Lower lobe of right lung (tissue), 2 donors: Measurements from ENCODE around the gene QSOX2. TPM values are rescaled to one million over a fixed set of nuclear protein-coding genes. Genes with fewer than 3 reads are reported as not detected.
A peak's percentile ranks its signal among the peaks of the same experiment; 100 is the strongest.

ENCODE experiments used
- ATAC-seq, 2 donors: fragments of 200-7000 bp; cut with Tn5 transposase; one replicate each; pipeline ENCODE4 v1.9.1; 2020 to 2022; ENCODE audit warnings: mild to moderate bottlenecking in 2 of 2, moderate library complexity in 2 of 2
- DNase-seq: peaks from one replicate; pipeline ENCODE4 v3.0.0-alpha.2; 2020
- H3K27ac ChIP-seq: fragments of 200-600 bp; one replicate; pipeline ENCODE4 v1.8.0; 2022
- H3K27me3 ChIP-seq: fragments of 200-600 bp; one replicate; pipeline ENCODE4 v1.8.0; 2022; ENCODE audit warnings: low read depth
- H3K36me3 ChIP-seq: fragments of 200-600 bp; one replicate; pipeline ENCODE4 v1.8.0; 2022; ENCODE audit warnings: mild to moderate bottlenecking
- H3K4me1 ChIP-seq: fragments of 200-600 bp; one replicate; pipeline ENCODE4 v1.8.0; 2022
- H3K4me3 ChIP-seq: fragments of 200-600 bp; one replicate; pipeline ENCODE4 v1.8.0; 2022; ENCODE audit warnings: mild to moderate bottlenecking
- H3K9me3 ChIP-seq: fragments of 200-600 bp; one replicate; pipeline ENCODE4 v1.8.0; 2022
- CTCF ChIP-seq: fragments of 200-600 bp; IDR thresholded peaks from one replicate; pipeline ENCODE4 v1.8.0; 2022; ENCODE audit warnings: antibody characterized with exemption, mild to moderate bottlenecking
- intact Hi-C: fragments of 100-400 bp; cut with DNase I; formaldehyde crosslinking; loops from one replicate; pipeline ENCODE4 v1.11.0; 2022
- total RNA-seq: library from RNA; stranded (reverse); fragmentation: NEBNext Ultra II Directional; extraction: Animal tissue kit (Norgen Biotek cat#: 25700); gene quantifications from one replicate; pipeline ENCODE4 v1.2.1, GENCODE V29; 2021
- donor health status: DM: no; HTN: yes; CAD: no; lungs with severe emphysema.

QSOX2 gene
- total RNA-seq, 1 donor from 2014 or later = 10.5 TPM

- Histone ChIP-seq H3K4me3 (no peak overlapping the region), H3K27me3 (peaks cover 61% of the 10 kb centered on the region), H3K27ac (no peak overlapping the region), H3K9me3 (no peaks in the 10 kb centered on the region), H3K36me3 (peaks cover 9% of the 10 kb centered on the region), H3K4me1 (no peaks in the 10 kb centered on the region)
- ATAC-seq (peak in 1 of 2 donors; percentile 4), DNase-seq (no peak)
- no peak for TF ChIP-seq CTCF
- intact Hi-C loops = no loop called here
These were observed 41.3 kb downstream of the QSOX2 start for GRCh38 chr9:136204145-136204805.

GRCh38 chr9:136203408-136204144 lies 42.0 kb downstream of the QSOX2 start:
- no peak for TF ChIP-seq CTCF
- DNase-seq (no peak), ATAC-seq (no peak)
- Histone ChIP-seq H3K4me3 (no peak overlapping the region), H3K36me3 (peaks cover 3% of the 10 kb centered on the region), H3K27me3 (peaks cover 68% of the 10 kb centered on the region), H3K9me3 (no peaks in the 10 kb centered on the region), H3K27ac (no peak overlapping the region), H3K4me1 (no peaks in the 10 kb centered on the region)
- intact Hi-C loops = no loop called here

- Histone ChIP-seq H3K9me3 (no peaks in the 10 kb centered on the region), H3K27me3 (peaks cover 76% of the 10 kb centered on the region), H3K27ac (no peak overlapping the region), H3K4me3 (no peak overlapping the region), H3K4me1 (no peaks in the 10 kb centered on the region), H3K36me3 (no peaks in the 10 kb centered on the region)
- intact Hi-C loops = no loop called here
- no peak for DNase-seq
- ATAC-seq = no peak
- no peak for TF ChIP-seq CTCF
These were observed 42.9 kb downstream of the QSOX2 start for GRCh38 chr9:136202454-136203407.

- DNase-seq (no peak), ATAC-seq (peak in 1 of 2 donors; percentile 11)
- TF ChIP-seq CTCF = no peak
These were observed 43.8 kb downstream of the QSOX2 start for GRCh38 chr9:136201609-136202453.

More at GRCh38 chr9:136201609-136202453, 43.8 kb downstream of the QSOX2 start:
- no peaks in the 10 kb centered on the region for H3K9me3 ChIP-seq
- H3K27me3 ChIP-seq = peaks cover 85% of the 10 kb centered on the region
- no peak overlapping the region for H3K4me3 ChIP-seq
- no peak overlapping the region for H3K27ac ChIP-seq
- no peaks in the 10 kb centered on the region for H3K4me1 ChIP-seq
- no peaks in the 10 kb centered on the region for H3K36me3 ChIP-seq
- intact Hi-C loops = no loop called here
